Epithelial cell of proximal tubule (primary cell): ENCODE data around the gene CAPN15. TPM values are rescaled to one million over a fixed set of nuclear protein-coding genes. Genes with fewer than 3 reads are reported as not detected.

Experiments
- DNase-seq: peaks from one replicate; pipeline ENCODE4 v3.0.0-alpha.2; 2011; ENCODE audit warnings: low read depth
- H3K4me3 ChIP-seq: 2 replicates; pipeline ENCODE4 v1.5.1; 2011; ENCODE audit warnings: low read depth, mild to moderate bottlenecking, low read length
- CTCF ChIP-seq: conservative IDR thresholded peaks from 2 replicates; pipeline ENCODE4 v1.5.1; 2012; ENCODE audit warnings: low read depth, mild to moderate bottlenecking, low read length
- total RNA-seq: library from RNA; depleted of rRNA; stranded (reverse); fragments of >200 nt; gene quantifications from 2 replicates; pipeline ENCODE4 v1.2.3, GENCODE V29; 2015

CAPN15 gene
- total RNA-seq, 1 donor from 2014 or later = 54.4 TPM

GRCh38 chr16:557463-558297, 30.2 kb downstream of the CAPN15 start:
- no peak for DNase-seq
- no peak for TF ChIP-seq CTCF
- no peak overlapping the region for H3K4me3 ChIP-seq

- no peak for TF ChIP-seq CTCF
- H3K4me3 ChIP-seq = no peak overlapping the region
- no peak for DNase-seq
Measured at GRCh38 chr16:558298-559020, 30.9 kb downstream of the CAPN15 start.

GRCh38 chr16:559021-559380, 31.5 kb downstream of the CAPN15 start:
- no peak for TF ChIP-seq CTCF
- H3K4me3 ChIP-seq = no peak overlapping the region
- DNase-seq = no peak

- no peak overlapping the region for H3K4me3 ChIP-seq
- no peak for TF ChIP-seq CTCF
- DNase-seq = no peak
Measured at GRCh38 chr16:559411-560203, 32.1 kb downstream of the CAPN15 start.

GRCh38 chr16:560204-560700, 32.7 kb downstream of the CAPN15 start, which contains the start of gene PRR35:
Gene PRR35, plus strand, starts transcription at chr16:560394. Its CDS starts 2,901 bp downstream, at chr16:563295.
- no peak within 1 kb of the TSS for H3K4me3 ChIP-seq
- no peak for TF ChIP-seq CTCF
- DNase-seq = no peak

GRCh38 chr16:560701-561412, 33.3 kb downstream of the CAPN15 start:
- H3K4me3 ChIP-seq = no peak overlapping the region
- no peak for TF ChIP-seq CTCF
- DNase-seq = no peak
